ENCODE results near the gene EEF2.
"Not testable (repeated sequence)": the region's sequence is repeated elsewhere in the genome, so short reads cannot be mapped to it uniquely, and the experiment has no call there.

EEF2 gene

GRCh38 chr19:3963458-3964255 lies 21.6 kb downstream of the EEF2 start:
- no peak overlapping the region for H3K4me3 ChIP-seq (ENCODE audit: low read depth, low read length)
- TF ChIP-seq CTCF (IDR thresholded peaks at IDR 0.05; ENCODE audit: insufficient read depth, low read depth, low read length, missing control alignments): no peak
- no peak for DNase-seq (ENCODE audit: low read depth)

GRCh38 chr19:3961007-3961406 lies 24.3 kb downstream of the EEF2 start:
- no peak for DNase-seq (ENCODE audit: low read depth)
- no peak for TF ChIP-seq CTCF (IDR thresholded peaks at IDR 0.05; ENCODE audit: insufficient read depth, low read depth, low read length, missing control alignments)

GRCh38 chr19:3959766-3960131 lies 25.5 kb downstream of the EEF2 start:
- no peak for DNase-seq (ENCODE audit: low read depth)
- H3K4me3 ChIP-seq (ENCODE audit: low read depth, low read length): no peak overlapping the region
- no peak for TF ChIP-seq CTCF (IDR thresholded peaks at IDR 0.05; ENCODE audit: insufficient read depth, low read depth, low read length, missing control alignments)

More at GRCh38 chr19:3961007-3961406, 24.3 kb downstream of the EEF2 start:
- no peak overlapping the region for H3K4me3 ChIP-seq (ENCODE audit: low read depth, low read length)

- no peak for DNase-seq (ENCODE audit: low read depth)
- no peak for TF ChIP-seq CTCF (IDR thresholded peaks at IDR 0.05; ENCODE audit: insufficient read depth, low read depth, low read length, missing control alignments)
- no peak overlapping the region for H3K4me3 ChIP-seq (ENCODE audit: low read depth, low read length)
Measured at GRCh38 chr19:3958836-3959765, 26.2 kb downstream of the EEF2 start.

GRCh38 chr19:3955688-3956087 lies 29.6 kb downstream of the EEF2 start:
- no peak for TF ChIP-seq CTCF (IDR thresholded peaks at IDR 0.05; ENCODE audit: insufficient read depth, low read depth, low read length, missing control alignments)
- DNase-seq (ENCODE audit: low read depth): no peak
- no peak overlapping the region for H3K4me3 ChIP-seq (ENCODE audit: low read depth, low read length)

- DNase-seq (ENCODE audit: low read depth); H3K4me3 ChIP-seq (ENCODE audit: low read depth, low read length): not testable (repeated sequence)
Measured at GRCh38 chr19:3955276-3955675, 30.0 kb downstream of the EEF2 start.

GRCh38 chr19:3954107-3954506 lies 31.2 kb downstream of the EEF2 start:
- no peak for DNase-seq (ENCODE audit: low read depth)
- no peak for TF ChIP-seq CTCF (IDR thresholded peaks at IDR 0.05; ENCODE audit: insufficient read depth, low read depth, low read length, missing control alignments)

GRCh38 chr19:3952755-3953276 lies 32.4 kb downstream of the EEF2 start:
- DNase-seq (ENCODE audit: low read depth): not testable (repeated sequence)

More at GRCh38 chr19:3954107-3954506, 31.2 kb downstream of the EEF2 start:
- H3K4me3 ChIP-seq (ENCODE audit: low read depth, low read length): no peak overlapping the region

More at GRCh38 chr19:3952755-3953276, 32.4 kb downstream of the EEF2 start:
- not testable (repeated sequence) for H3K4me3 ChIP-seq (ENCODE audit: low read depth, low read length)
